Small intestine (tissue), 7 donors: ENCODE results near the gene RTP1. TPM values are rescaled to one million over a fixed set of nuclear protein-coding genes. Genes with fewer than 3 reads are reported as not detected.

Experiments used
- DNase-seq, 2 donors: peaks; one replicate each; pipeline versions ENCODE4 v3.0.0 to v3.0.0-alpha.2; 2013
- FAIRE-seq: peaks from 2 replicates; lab custom pipeline; 2012; peaks lifted over from hg19 to GRCh38; lab: Jason Lieb, UNC
- H3K27ac ChIP-seq, 3 donors: one replicate each; pipeline ENCODE4 v1.5.1; 2013; ENCODE audit warnings: low read length in 2 of 3, mild to moderate bottlenecking in 2 of 3, control low read depth in 1 of 3, inconsistent platforms in 1 of 3, low read depth in 1 of 3, moderate library complexity in 1 of 3
- H3K27me3 ChIP-seq, 3 donors: one replicate each; pipeline ENCODE4 v1.6.1; 2013; ENCODE audit warnings: low read length in 3 of 3, inconsistent platforms in 1 of 3; ENCODE audit not compliant: control insufficient read depth in 3 of 3, insufficient read depth in 3 of 3
- H3K36me3 ChIP-seq, 3 donors: one replicate each; pipeline ENCODE4 v1.6.1; 2013; ENCODE audit warnings: low read length in 3 of 3, inconsistent platforms in 1 of 3, low read depth in 1 of 3, mild to moderate bottlenecking in 1 of 3, moderate library complexity in 1 of 3; ENCODE audit not compliant: control insufficient read depth in 3 of 3, insufficient read depth in 2 of 3
- H3K4me1 ChIP-seq, 3 donors: one replicate each; pipeline ENCODE4 v1.6.1; 2013; ENCODE audit warnings: low read length in 2 of 3, inconsistent platforms in 1 of 3, low read depth in 1 of 3, mild to moderate bottlenecking in 1 of 3, moderate library complexity in 1 of 3; ENCODE audit not compliant: control insufficient read depth in 3 of 3, insufficient read depth in 2 of 3
- H3K4me3 ChIP-seq, 3 donors: one replicate each; pipeline ENCODE4 v1.5.1; 2013; ENCODE audit warnings: low read length in 3 of 3, control low read depth in 1 of 3, inconsistent platforms in 1 of 3, low read depth in 1 of 3, mild to moderate bottlenecking in 1 of 3, moderate library complexity in 1 of 3
- H3K9me3 ChIP-seq, 2 donors: one replicate each; pipeline ENCODE4 v1.6.1; 2013; ENCODE audit warnings: low read depth in 1 of 2, low read length in 1 of 2; ENCODE audit not compliant: control insufficient read depth in 2 of 2, insufficient read depth in 1 of 2
- WGBS, 3 donors: extraction: QIAGEN DNeasy Blood & Tissue Kit; methylation state at CpG; one replicate each; pipeline ENCODE4 v1.1.7; 2013; 5-methylcytosine and 5-hydroxymethylcytosine counted together
- polyA plus RNA-seq, 4 donors: library from polyadenylated mRNA; stranded (reverse) in 3 of 4; unstranded in 1 of 4; fragments of 200-250 nt in 3 of 4; fragments of 120-200 nt in 1 of 4; gene quantifications; one replicate each; pipeline versions ENCODE4 v1.2.1 to v1.2.3, GENCODE V29; 2013
- donor health status: healthy with polysubstance abuse.
- donor health status: control.
- donor health status: control.
- donor health status: Bipolar disorder and iron deficiency.
- donor health status: healthy.

The RTP1 gene
- polyA plus RNA-seq, 4 donors: not detected

- peaks cover 3 to 13% (median 3%) of the 10 kb centered on the region in 3 donors for H3K4me1 ChIP-seq
- H3K36me3 ChIP-seq: no peaks in the 10 kb centered on the region
- FAIRE-seq (no peak), DNase-seq (no peak)
- H3K4me3 ChIP-seq: no peak overlapping the region
- no peaks in the 10 kb centered on the region for H3K9me3 ChIP-seq
- no peaks in the 10 kb centered on the region for H3K27me3 ChIP-seq
- whole genome bisulfite sequencing, 3 donors: 66 to 88% (median 86%) methylated on average over 4 of the region's 4 CpGs
- no peak overlapping the region for H3K27ac ChIP-seq
Measured at GRCh38 chr3:187212705-187213104, 15.4 kb downstream of the RTP1 start.

GRCh38 chr3:187213616-187214015 is 16.3 kb downstream of the RTP1 start:
- no peaks in the 10 kb centered on the region for H3K9me3 ChIP-seq
- no peak for DNase-seq
- H3K36me3 ChIP-seq: no peaks in the 10 kb centered on the region
- no peak overlapping the region for H3K4me3 ChIP-seq
- peaks cover under 1 to 10% (median under 1%) of the 10 kb centered on the region in 3 donors for H3K4me1 ChIP-seq
- no peak for FAIRE-seq
- no peak overlapping the region for H3K27ac ChIP-seq
- 73 to 78% (median 76%) methylated on average over 1 of the region's 1 CpG for WGBS, 3 donors
- H3K27me3 ChIP-seq: no peaks in the 10 kb centered on the region

- H3K9me3 ChIP-seq: no peaks in the 10 kb centered on the region
- WGBS, 3 donors: 91 to 96% (median 91%) methylated on average over 5 of the region's 5 CpGs
- no peaks in the 10 kb centered on the region for H3K27me3 ChIP-seq
- FAIRE-seq (no peak), DNase-seq (no peak)
- H3K36me3 ChIP-seq: no peaks in the 10 kb centered on the region
- H3K4me1 ChIP-seq: peaks cover 0 to 5% (median 0%) of the 10 kb centered on the region in 3 donors
- H3K4me3 ChIP-seq: no peak overlapping the region
- no peak overlapping the region for H3K27ac ChIP-seq
Measured at GRCh38 chr3:187215460-187215859, 18.2 kb downstream of the RTP1 start.

- Histone ChIP-seq H3K36me3 (peaks cover 0 to 9% (median 0%) of the 10 kb centered on the region in 3 donors), H3K27ac (no peak overlapping the region), H3K27me3 (no peaks in the 10 kb centered on the region), H3K9me3 (no peaks in the 10 kb centered on the region), H3K4me3 (no peak overlapping the region), H3K4me1 (peaks cover 0 to 3% (median 0%) of the 10 kb centered on the region in 3 donors)
- 65 to 75% (median 67%) methylated on average over 4 of the region's 4 CpGs for WGBS, 3 donors
- DNase-seq (peak in 1 of 2 donors; percentile 24), FAIRE-seq (no peak)
Measured at GRCh38 chr3:187222801-187223200, 25.5 kb downstream of the RTP1 start.

GRCh38 chr3:187223799-187224198 is 26.5 kb downstream of the RTP1 start:
- Histone ChIP-seq H3K4me3 (no peak overlapping the region), H3K9me3 (no peaks in the 10 kb centered on the region), H3K4me1 (peaks cover 0 to 3% (median 0%) of the 10 kb centered on the region in 3 donors), H3K27ac (no peak overlapping the region), H3K36me3 (peaks cover 0 to 9% (median 0%) of the 10 kb centered on the region in 3 donors), H3K27me3 (peaks cover 0 to 2% (median 0%) of the 10 kb centered on the region in 3 donors)
- DNase-seq (peak in 1 of 2 donors; percentile 7), FAIRE-seq (no peak)
- 14 to 51% (median 35%) methylated on average over 3 of the region's 3 CpGs for WGBS, 3 donors

- Histone ChIP-seq H3K9me3 (no peaks in the 10 kb centered on the region), H3K4me3 (no peak overlapping the region), H3K27ac (no peak overlapping the region), H3K36me3 (peaks cover 0 to 7% (median 0%) of the 10 kb centered on the region in 3 donors), H3K4me1 (peaks cover 0 to 2% (median 0%) of the 10 kb centered on the region in 3 donors), H3K27me3 (peaks cover 0 to 3% (median 0%) of the 10 kb centered on the region in 3 donors)
- whole genome bisulfite sequencing, 3 donors: 81 to 86% (median 83%) methylated on average over 7 of the region's 7 CpGs
- FAIRE-seq (no peak), DNase-seq (no peak)
Measured at GRCh38 chr3:187227658-187228258, 30.5 kb downstream of the RTP1 start.

- Histone ChIP-seq H3K27ac (no peak overlapping the region), H3K27me3 (peaks cover 0 to 3% (median 0%) of the 10 kb centered on the region in 3 donors), H3K36me3 (peaks cover 0 to 7% (median 0%) of the 10 kb centered on the region in 3 donors), H3K4me1 (no peaks in the 10 kb centered on the region), H3K9me3 (no peaks in the 10 kb centered on the region), H3K4me3 (no peak overlapping the region)
- DNase-seq (no peak), FAIRE-seq (no peak)
- 89 to 98% (median 96%) methylated on average over 2 of the region's 2 CpGs for WGBS, 3 donors
Measured at GRCh38 chr3:187228740-187229139, 31.5 kb downstream of the RTP1 start.

GRCh38 chr3:187230011-187230410 is 32.7 kb downstream of the RTP1 start:
- H3K4me3 ChIP-seq: no peak overlapping the region
- peaks cover 0 to 3% (median 0%) of the 10 kb centered on the region in 3 donors for H3K27me3 ChIP-seq
- whole genome bisulfite sequencing, 3 donors: 81 to 93% (median 85%) methylated on average over 1 of the region's 1 CpG
- H3K27ac ChIP-seq: no peak overlapping the region
- DNase-seq: no peak
- FAIRE-seq: no peak
- H3K9me3 ChIP-seq: no peaks in the 10 kb centered on the region
- peaks cover 0 to 11% (median 0%) of the 10 kb centered on the region in 3 donors for H3K36me3 ChIP-seq
- H3K4me1 ChIP-seq: no peaks in the 10 kb centered on the region
